ENCODE data around the gene BCR. TPM values are rescaled to one million over a fixed set of nuclear protein-coding genes. Genes with fewer than 3 reads are reported as not detected.

The BCR gene
- total RNA-seq, 1 donor from 2014 or later = 118 TPM

GRCh38 chr22:23179381-23180299, 669 bp upstream of the BCR start:
- TF ChIP-seq CTCF (IDR thresholded peaks at IDR 0.05; ENCODE audit: insufficient read depth, low read length, severe bottlenecking) = no peak
- no peak for DNase-seq (ENCODE audit: low read depth)
- FAIRE-seq = no peak
- Histone ChIP-seq H3K4me3 (ENCODE audit: low read depth, low read length) (peak overlapping the region; percentile 71), H3K27me3 (ENCODE audit: control insufficient read depth, insufficient read depth, low read length) (no peaks in the 10 kb centered on the region), H3K36me3 (ENCODE audit: control insufficient read depth, insufficient read depth, low read length) (peaks cover 2% of the 10 kb centered on the region)

GRCh38 chr22:23180893-23181720, 798 bp downstream of the BCR start:
- TF ChIP-seq CTCF (IDR thresholded peaks at IDR 0.05; ENCODE audit: insufficient read depth, low read length, severe bottlenecking) = no peak
- Histone ChIP-seq H3K27me3 (ENCODE audit: control insufficient read depth, insufficient read depth, low read length) (no peaks in the 10 kb centered on the region), H3K4me3 (ENCODE audit: low read depth, low read length) (peak overlapping the region; percentile 71), H3K36me3 (ENCODE audit: control insufficient read depth, insufficient read depth, low read length) (peaks cover 7% of the 10 kb centered on the region)
- DNase-seq (ENCODE audit: low read depth) = no peak
- no peak for FAIRE-seq

GRCh38 chr22:23181721-23182308, 1.5 kb downstream of the BCR start:
- no peak for FAIRE-seq

GRCh38 chr22:23182309-23183060, 2.2 kb downstream of the BCR start:
- H3K36me3 ChIP-seq (ENCODE audit: control insufficient read depth, insufficient read depth, low read length) = peaks cover 7% of the 10 kb centered on the region
- FAIRE-seq (no peak), DNase-seq (ENCODE audit: low read depth) (peak; percentile 88)
- TF ChIP-seq CTCF (IDR thresholded peaks at IDR 0.05; ENCODE audit: insufficient read depth, low read length, severe bottlenecking) = no peak
- H3K4me3 ChIP-seq (ENCODE audit: low read depth, low read length) = peak overlapping the region; percentile 71
- H3K27me3 ChIP-seq (ENCODE audit: control insufficient read depth, insufficient read depth, low read length) = no peaks in the 10 kb centered on the region

More at GRCh38 chr22:23181721-23182308, 1.5 kb downstream of the BCR start:
- Histone ChIP-seq H3K36me3 (ENCODE audit: control insufficient read depth, insufficient read depth, low read length) (peaks cover 7% of the 10 kb centered on the region), H3K4me3 (ENCODE audit: low read depth, low read length) (peak overlapping the region; percentile 71), H3K27me3 (ENCODE audit: control insufficient read depth, insufficient read depth, low read length) (no peaks in the 10 kb centered on the region)
- DNase-seq (ENCODE audit: low read depth) = no peak
- no peak for TF ChIP-seq CTCF (IDR thresholded peaks at IDR 0.05; ENCODE audit: insufficient read depth, low read length, severe bottlenecking)

- TF ChIP-seq CTCF (IDR thresholded peaks at IDR 0.05; ENCODE audit: insufficient read depth, low read length, severe bottlenecking) = no peak
- Histone ChIP-seq H3K27me3 (ENCODE audit: control insufficient read depth, insufficient read depth, low read length) (no peaks in the 10 kb centered on the region), H3K36me3 (ENCODE audit: control insufficient read depth, insufficient read depth, low read length) (peaks cover 11% of the 10 kb centered on the region), H3K4me3 (ENCODE audit: low read depth, low read length) (peak overlapping the region; percentile 71)
- FAIRE-seq (no peak), DNase-seq (ENCODE audit: low read depth) (peak; percentile 51)
Measured at GRCh38 chr22:23183061-23183698, 2.9 kb downstream of the BCR start.
